IMR-90 (cell line): ENCODE measurements around the gene RAP2A. TPM values are rescaled to one million over a fixed set of nuclear protein-coding genes. Genes with fewer than 3 reads are reported as not detected.

Experiments
- ATAC-seq: fragments of 200-7000 bp; cut with Tn5 transposase; 2 replicates; pipeline ENCODE4 v1.9.1; 2020; ENCODE audit warnings: low read depth, mild to moderate bottlenecking, moderate library complexity
- BruUV-seq: library from RNA; stranded (reverse); fragments of 400-500 nt; replicated peaks from 2 replicates; lab custom pipeline; 2021; lab: Mats Ljungman, UMichigan
- CTCF ChIA-PET: fragments of 300-600 bp; formaldehyde crosslinking; extraction: SDS; loops from one replicate; lab custom pipeline; 2021; ENCODE audit warnings: antibody characterized with exemption; lab: Yijun Ruan, JAX
- POLR2A ChIA-PET: fragments of 300-600 bp; sonication (Branson Sonifier 250); formaldehyde crosslinking; loops from one replicate; lab custom pipeline; 2022; ENCODE audit warnings: antibody characterized with exemption; ENCODE audit not compliant: unreplicated experiment; lab: Charles Lee
- DNase-seq: peaks from one replicate; pipeline ENCODE4 v3.0.0; 2013
- H2AFZ ChIP-seq: replicated peaks from 2 replicates; pipeline ENCODE3; 2013; ENCODE audit warnings: low read length, mild to moderate bottlenecking; ENCODE audit not compliant: poor library complexity
- H2AK5ac ChIP-seq: 2 replicates; pipeline ENCODE4 v1.6.1; 2013; ENCODE audit warnings: low read depth, low read length, inconsistent platforms
- H2AK9ac ChIP-seq: replicated peaks from 2 replicates; pipeline ENCODE3; 2013; ENCODE audit warnings: mild to moderate bottlenecking, low read depth, low read length, moderate library complexity; ENCODE audit not compliant: poor library complexity
- H2BK120ac ChIP-seq: 2 replicates; pipeline ENCODE4 v1.6.1; 2013; ENCODE audit warnings: low read depth, low read length, inconsistent platforms
- H2BK15ac ChIP-seq: 3 replicates; pipeline ENCODE4 v1.6.1; 2013; ENCODE audit warnings: low read depth, low read length, inconsistent platforms
- H2BK20ac ChIP-seq: 2 replicates; pipeline ENCODE4 v1.6.1; 2013; ENCODE audit warnings: low read depth, mild to moderate bottlenecking, inconsistent platforms, low read length, moderate library complexity
- H2BK5ac ChIP-seq: 2 replicates; pipeline ENCODE4 v1.6.1; 2013; ENCODE audit warnings: mild to moderate bottlenecking, low read depth, low read length, inconsistent platforms; ENCODE audit not compliant: poor library complexity, severe bottlenecking
- H3K14ac ChIP-seq: replicated peaks from 2 replicates; pipeline ENCODE4 v1.6.1; 2013; ENCODE audit warnings: low read depth, low read length, inconsistent platforms
- H3K18ac ChIP-seq: 2 replicates; pipeline ENCODE4 v1.6.1; 2013; ENCODE audit warnings: low read depth, low read length, control low read depth
- H3K23ac ChIP-seq: 2 replicates; pipeline ENCODE4 v1.6.1; 2013; ENCODE audit warnings: low read depth, low read length, inconsistent platforms
- H3K27ac ChIP-seq: 2 replicates; pipeline ENCODE4 v1.5.1; 2013; ENCODE audit warnings: mild to moderate bottlenecking, control low read depth, low read length; ENCODE audit not compliant: insufficient read depth
- H3K27me3 ChIP-seq: 2 replicates; pipeline ENCODE4 v1.6.1; 2013; ENCODE audit warnings: low read length; ENCODE audit not compliant: control insufficient read depth, insufficient read depth
- H3K36me3 ChIP-seq: 2 replicates; pipeline ENCODE4 v1.6.1; 2013; ENCODE audit warnings: low read length, mixed read lengths; ENCODE audit not compliant: control insufficient read depth, insufficient read depth
- H3K4ac ChIP-seq: 2 replicates; pipeline ENCODE4 v1.6.1; 2013; ENCODE audit warnings: low read depth, low read length, inconsistent platforms
- H3K4me1 ChIP-seq: 2 replicates; pipeline ENCODE4 v1.6.1; 2013; ENCODE audit warnings: low read length, mixed read lengths; ENCODE audit not compliant: control insufficient read depth, insufficient read depth
- H3K4me2 ChIP-seq: 2 replicates; pipeline ENCODE4 v1.6.1; 2013; ENCODE audit warnings: low read depth, mild to moderate bottlenecking, control low read depth, low read length, moderate library complexity
- H3K4me3 ChIP-seq: 2 replicates; pipeline ENCODE4 v1.5.1; 2013; ENCODE audit warnings: low read depth, mild to moderate bottlenecking, control low read depth, low read length, moderate library complexity; ENCODE audit not compliant: insufficient read depth
- H3K56ac ChIP-seq: 2 replicates; pipeline ENCODE4 v1.6.1; 2013; ENCODE audit warnings: low read length, inconsistent platforms; ENCODE audit not compliant: insufficient read depth; ENCODE audit errors: extremely low read depth
- H3K79me1 ChIP-seq, 2 experiments: 2 replicates each; pipeline ENCODE4 v1.6.1; 2013; ENCODE audit warnings: low read length in 2 of 2, inconsistent platforms in 1 of 2, low read depth in 1 of 2
- H3K9ac ChIP-seq: 2 replicates; pipeline ENCODE4 v1.6.1; 2013; ENCODE audit warnings: low read depth, low read length, control low read depth
- H3K9me1 ChIP-seq: 2 replicates; pipeline ENCODE4 v1.6.1; 2013; ENCODE audit warnings: low read length, inconsistent platforms; ENCODE audit not compliant: insufficient read depth
- H3K9me3 ChIP-seq: 2 replicates; pipeline ENCODE4 v1.6.1; 2013; ENCODE audit warnings: low read length; ENCODE audit not compliant: control insufficient read depth, insufficient read depth
- H4K20me1 ChIP-seq: 2 replicates; pipeline ENCODE4 v1.6.1; 2013; ENCODE audit warnings: low read length, inconsistent platforms; ENCODE audit not compliant: insufficient read depth
- H4K5ac ChIP-seq: 2 replicates; pipeline ENCODE4 v1.6.1; 2013; ENCODE audit warnings: mild to moderate bottlenecking, low read depth, low read length, control low read depth
- H4K8ac ChIP-seq, 2 experiments: 2 replicates each; pipeline ENCODE4 v1.6.1; 2013; ENCODE audit warnings: low read depth in 2 of 2, low read length in 2 of 2, control low read depth in 1 of 2, inconsistent platforms in 1 of 2
- H4K91ac ChIP-seq: 2 replicates; pipeline ENCODE4 v1.6.1; 2013; ENCODE audit warnings: low read depth, low read length, inconsistent platforms; ENCODE audit not compliant: insufficient read depth
- FOS ChIP-seq: fragments of 150-350 bp; IDR thresholded peaks from 2 replicates; pipeline ENCODE4 v1.6.1; 2016; ENCODE audit warnings: low read depth, low read length
- SMC3 ChIP-seq: fragments of 150-350 bp; IDR thresholded peaks from 2 replicates; pipeline ENCODE4 v1.6.1; 2016; ENCODE audit warnings: low read depth, mild to moderate bottlenecking, antibody characterized with exemption, low read length, moderate library complexity
- WGBS, 2 experiments: methylation state at CpG; one replicate each; pipeline versions ENCODE4 v1.1.5 to v1.1.7; 2013; ENCODE audit warnings: missing lambda C conversion rate in 2 of 2; ENCODE audit not compliant: insufficient read length in 1 of 2; ENCODE audit errors: extremely low coverage in 2 of 2; 5-methylcytosine and 5-hydroxymethylcytosine counted together
- dilution Hi-C: fragments of 300-500 bp; cut with HindIII; formaldehyde crosslinking; loops from one replicate; pipeline ENCODE4 v1.14.3; 2018; ENCODE audit warnings: low sequenced_read_pairs; ENCODE audit not compliant: unreplicated experiment
- in situ Hi-C: fragments of 300-500 bp; cut with MboI; formaldehyde crosslinking; loops from 3 replicates; pipeline ENCODE4 v1.14.3; 2019; ENCODE audit warnings: low sequenced_read_pairs, inconsistent platforms, mixed read lengths
- intact Hi-C: fragments of 100-400 bp; cut with micrococcal nuclease; formaldehyde crosslinking; loops from 2 replicates; pipeline ENCODE4 v1.10.0; 2022
- polyA plus RNA-seq, 3 experiments: library from polyadenylated mRNA; depleted of rRNA; stranded (reverse); fragments of >200 nt; gene quantifications; 2 replicates each; pipeline ENCODE4 v1.2.3, GENCODE V29; 2012; ENCODE audit warnings: low replicate concordance in 1 of 3
- total RNA-seq: library from RNA; depleted of rRNA; stranded (reverse); fragments of >200 nt; gene quantifications from 2 replicates; pipeline ENCODE4 v1.2.3, GENCODE V29; 2012

The RAP2A gene
- total and polyA plus RNA-seq, 2 of the 4 experiments (the other 2 are of a cell fraction): 6.4 to 21.0 TPM

- no peak for TF ChIP-seq FOS
These were observed 47.0 kb upstream of the RAP2A start (continued) for GRCh38 chr13:97386801-97387484.

- Histone ChIP-seq H3K79me1 (peaks cover 23 to 49% of the 10 kb centered on the region in 2 experiments; a peak in 3 of 4 replicates), H3K4ac (no peak overlapping the region), H3K9ac (no peak overlapping the region), H3K36me3 (peaks cover 25% of the 10 kb centered on the region), H3K9me1 (peaks cover 11% of the 10 kb centered on the region; the same call in 1 of the 2 replicates), H2AK5ac (no peak overlapping the region), H2BK5ac (no peak overlapping the region), H3K9me3 (no peaks in the 10 kb centered on the region), H3K27ac (no peak overlapping the region), H2BK20ac (no peak overlapping the region; the same call in 1 of the 2 replicates), H3K14ac (no peak overlapping the region), H3K4me2 (no peak overlapping the region), H4K5ac (no peak overlapping the region), H3K18ac (no peak overlapping the region), H2BK15ac (no peak overlapping the region), H2AFZ (no peak overlapping the region), H3K4me1 (peaks cover 3% of the 10 kb centered on the region), H2BK120ac (no peak overlapping the region), H3K23ac (no peak overlapping the region), H2AK9ac (no peak overlapping the region), H3K56ac (no peak overlapping the region), H4K8ac (no peak overlapping the region), H4K20me1 (peaks cover 5% of the 10 kb centered on the region; the same call in 1 of the 2 replicates), H3K4me3 (no peak overlapping the region), H4K91ac (no peak overlapping the region), H3K27me3 (no peaks in the 10 kb centered on the region)
- DNase-seq (no peak), ATAC-seq (no peak)
- CTCF ChIA-PET: no interaction called here
- BruUV-seq: no TSS peak
- POLR2A ChIA-PET: no interaction called here
- intact Hi-C loops: no loop called here
- WGBS, 2 experiments: 89% methylated on average over 4 of the region's 5 CpGs; no CpG with 5 or more reads in 1 of the 2 experiments
- in situ Hi-C loops: no loop called here
- TF ChIP-seq SMC3: no peak
- dilution Hi-C loops: no loop called here
These were observed 46.5 kb upstream of the RAP2A start for GRCh38 chr13:97387485-97387839.
